Right lobe of liver (tissue), 6 donors: Measurements from ENCODE around the gene MAP2K2. TPM values are rescaled to one million over a fixed set of nuclear protein-coding genes. Genes with fewer than 3 reads are reported as not detected.
"Not testable (repeated sequence)": the region's sequence is repeated elsewhere in the genome, so short reads cannot be mapped to it uniquely, and the experiment has no call there.

ENCODE experiments used
- ATAC-seq, 4 donors: fragments of 200-7000 bp; cut with Tn5 transposase; one replicate each; pipeline ENCODE4 v1.9.1; 2020; ENCODE audit warnings: mild to moderate bottlenecking in 4 of 4, moderate library complexity in 4 of 4
- DNase-seq, 3 donors: peaks; one replicate each; pipeline ENCODE4 v3.0.0-alpha.2; 2020
- H3K27ac ChIP-seq, 3 donors: fragments of 200-600 bp; one replicate each; pipeline ENCODE4 v1.8.0; 2022
- H3K27me3 ChIP-seq, 2 donors: fragments of 200-600 bp; one replicate each; pipeline ENCODE4 v1.8.0; 2022
- H3K36me3 ChIP-seq, 4 donors: fragments of 200-600 bp; sonication (generic) in 1 of 4; one replicate each; pipeline versions ENCODE4 v1.5.1 to v1.8.0; 2017 to 2022; ENCODE audit warnings: control low read depth in 1 of 4
- H3K4me1 ChIP-seq, 4 donors: fragments of 200-600 bp; sonication (generic) in 1 of 4; one replicate each; pipeline versions ENCODE4 v1.5.1 to v1.8.0; 2017 to 2022; ENCODE audit warnings: control low read depth in 1 of 4
- H3K4me3 ChIP-seq, 3 donors: fragments of 200-600 bp; one replicate each; pipeline ENCODE4 v1.8.0; 2022
- H3K9me3 ChIP-seq, 4 donors: fragments of 200-600 bp; sonication (generic) in 1 of 4; one replicate each; pipeline versions ENCODE4 v1.5.1 to v1.8.0; 2017 to 2022; ENCODE audit warnings: control low read depth in 1 of 4
- POLR2A ChIP-seq: fragments of 450-650 bp; IDR thresholded peaks from one replicate; pipeline ENCODE4 v1.6.1; 2017; ENCODE audit warnings: antibody characterized with exemption, mild to moderate bottlenecking
- WGBS: methylation state at CpG from one replicate; pipeline ENCODE4 v1.1.6; 2018; ENCODE audit warnings: low coverage, low lambda C conversion rate; ENCODE audit not compliant: insufficient coverage; ENCODE audit errors: missing lambda C conversion rate; 5-methylcytosine and 5-hydroxymethylcytosine counted together
- intact Hi-C, 2 donors: fragments of 100-400 bp; cut with DNase I; formaldehyde crosslinking; loops; one replicate each; pipeline versions ENCODE4 v1.11.2 to v1.14.1; 2022
- total RNA-seq, 6 experiments: library from RNA; depleted of rRNA in 2 of 6; stranded (reverse); fragments of >200 nt in 2 of 6; fragmentation: NEBNext Ultra II Directional in 3 of 6; extraction: Animal tissue kit (Norgen Biotek cat#: 25700) in 3 of 6; gene quantifications; one replicate each; pipeline versions ENCODE4 v1.1.0 to v1.2.4, GENCODE V29; 2016 to 2023
- TF ChIP-seq, protein P1 (sequence below), 4 donors: fragments of 200-600 bp in 3 of 4; fragments of 450-650 bp in 1 of 4; IDR thresholded peaks; one replicate each; pipeline versions ENCODE4 v1.5.1 to v1.8.0; 2016 to 2022; ENCODE audit warnings: antibody characterized with exemption in 4 of 4, mild to moderate bottlenecking in 2 of 4
- donor health status: DM: no; HTN: yes; CAD: no.
- donor health status: DM: no; HTN: no; CAD: no.
- donor health status: DM: no; HTN: no; CAD: no.
- donor health status: DM: no; HTN: yes; CAD: no.
- donor health status: DM: no; HTN: yes; CAD: no.

The MAP2K2 gene
- total RNA-seq, 6 experiments from 2014 or later: 50.2 to 75.7 (median 59.8) TPM

DNA sequence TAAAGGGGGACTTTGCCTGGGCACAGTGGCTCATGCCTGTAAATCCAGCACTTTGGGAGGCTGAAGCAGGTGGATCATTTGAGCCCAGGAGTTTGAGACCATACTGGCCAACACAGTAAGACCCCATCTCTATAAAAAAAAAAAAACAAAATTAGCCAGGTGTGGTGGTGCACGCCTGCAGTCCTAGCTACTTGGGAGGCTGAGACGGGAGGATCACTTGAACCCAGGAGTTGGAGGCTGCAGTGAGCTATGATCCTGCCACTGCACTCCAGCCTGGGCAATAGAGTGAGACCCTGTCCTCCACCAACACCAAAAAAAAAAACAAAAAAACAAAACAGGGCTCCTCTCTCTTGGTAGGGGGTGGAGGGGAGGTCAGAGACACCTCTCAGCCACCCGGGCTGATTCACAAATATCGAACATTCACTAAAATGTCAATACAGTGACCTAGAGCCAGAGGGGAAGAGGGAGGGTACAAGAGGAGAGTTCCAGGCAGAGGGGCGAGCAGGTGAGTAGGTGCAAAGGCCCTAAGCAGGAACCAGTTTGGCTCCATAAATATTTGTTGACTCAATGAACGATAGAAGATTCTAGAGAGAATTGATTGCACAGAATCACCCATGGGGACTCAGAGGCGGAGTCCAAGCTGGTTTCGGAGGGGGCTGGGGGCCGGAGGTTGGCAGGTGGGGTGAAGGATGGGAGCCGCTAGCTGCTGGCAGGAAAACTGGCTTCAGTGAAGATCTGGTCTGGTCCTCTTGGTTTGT, 28.5 kb upstream of the MAP2K2 start:
- TF ChIP-seq POLR2A: no peak
- TF ChIP-seq, protein P1, sequence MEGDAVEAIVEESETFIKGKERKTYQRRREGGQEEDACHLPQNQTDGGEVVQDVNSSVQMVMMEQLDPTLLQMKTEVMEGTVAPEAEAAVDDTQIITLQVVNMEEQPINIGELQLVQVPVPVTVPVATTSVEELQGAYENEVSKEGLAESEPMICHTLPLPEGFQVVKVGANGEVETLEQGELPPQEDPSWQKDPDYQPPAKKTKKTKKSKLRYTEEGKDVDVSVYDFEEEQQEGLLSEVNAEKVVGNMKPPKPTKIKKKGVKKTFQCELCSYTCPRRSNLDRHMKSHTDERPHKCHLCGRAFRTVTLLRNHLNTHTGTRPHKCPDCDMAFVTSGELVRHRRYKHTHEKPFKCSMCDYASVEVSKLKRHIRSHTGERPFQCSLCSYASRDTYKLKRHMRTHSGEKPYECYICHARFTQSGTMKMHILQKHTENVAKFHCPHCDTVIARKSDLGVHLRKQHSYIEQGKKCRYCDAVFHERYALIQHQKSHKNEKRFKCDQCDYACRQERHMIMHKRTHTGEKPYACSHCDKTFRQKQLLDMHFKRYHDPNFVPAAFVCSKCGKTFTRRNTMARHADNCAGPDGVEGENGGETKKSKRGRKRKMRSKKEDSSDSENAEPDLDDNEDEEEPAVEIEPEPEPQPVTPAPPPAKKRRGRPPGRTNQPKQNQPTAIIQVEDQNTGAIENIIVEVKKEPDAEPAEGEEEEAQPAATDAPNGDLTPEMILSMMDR (IDR thresholded peaks at IDR 0.05): no peak
- intact Hi-C loops: no loop called here
- peaks cover 0 to 62% (median 13%) of the 10 kb centered on the region in 4 donors for H3K4me1 ChIP-seq
- 51% methylated on average over 6 of the region's 10 CpGs for WGBS
- peak overlapping the region; percentile 16 to 82 (median 28) for H3K4me3 ChIP-seq
- ATAC-seq (peak; percentile 7 to 50 (median 32)), DNase-seq (peak in 2 of 3 donors; percentile 69 to 77)
- H3K27ac ChIP-seq: peak overlapping the region; percentile 89 to 96 (median 95)
- H3K36me3 ChIP-seq: peaks cover 0 to 4% (median 2%) of the 10 kb centered on the region in 4 donors
- no peaks in the 10 kb centered on the region for H3K9me3 ChIP-seq
- H3K27me3 ChIP-seq: no peaks in the 10 kb centered on the region

DNA sequence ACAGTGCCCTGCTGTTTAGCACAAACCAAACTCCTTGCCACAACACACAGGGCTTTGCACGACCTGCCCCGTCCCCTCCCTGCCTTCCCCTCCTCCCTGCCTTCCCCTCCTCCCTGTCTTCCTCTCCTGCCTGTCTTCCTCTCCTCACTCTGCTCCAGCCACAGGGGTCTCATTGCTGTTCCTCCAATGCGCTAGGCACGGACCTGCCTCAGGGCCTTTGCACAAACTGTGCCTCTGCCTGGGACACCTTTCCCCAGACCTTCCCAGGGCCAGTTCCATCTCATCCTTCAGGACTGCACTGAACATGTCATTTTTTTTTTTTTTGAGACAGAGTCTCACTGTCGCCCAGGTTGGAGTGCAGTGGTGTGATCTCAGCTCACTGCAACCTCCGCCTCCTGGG, 27.7 kb upstream of the MAP2K2 start:
- no peaks in the 10 kb centered on the region for H3K9me3 ChIP-seq
- ATAC-seq (no peak), DNase-seq (no peak)
- H3K4me1 ChIP-seq: peaks cover 0 to 54% (median 13%) of the 10 kb centered on the region in 4 donors
- no peaks in the 10 kb centered on the region for H3K27me3 ChIP-seq
- H3K36me3 ChIP-seq: no peaks in the 10 kb centered on the region
- no peak overlapping the region for H3K4me3 ChIP-seq
- H3K27ac ChIP-seq: peak overlapping the region in 2 of 3 donors; percentile 95 to 96
- intact Hi-C loops: no loop called here
- 57% methylated on average over 6 of the region's 6 CpGs for WGBS
- TF ChIP-seq, protein P1 (IDR thresholded peaks at IDR 0.05): no peak
- no peak for TF ChIP-seq POLR2A

DNA sequence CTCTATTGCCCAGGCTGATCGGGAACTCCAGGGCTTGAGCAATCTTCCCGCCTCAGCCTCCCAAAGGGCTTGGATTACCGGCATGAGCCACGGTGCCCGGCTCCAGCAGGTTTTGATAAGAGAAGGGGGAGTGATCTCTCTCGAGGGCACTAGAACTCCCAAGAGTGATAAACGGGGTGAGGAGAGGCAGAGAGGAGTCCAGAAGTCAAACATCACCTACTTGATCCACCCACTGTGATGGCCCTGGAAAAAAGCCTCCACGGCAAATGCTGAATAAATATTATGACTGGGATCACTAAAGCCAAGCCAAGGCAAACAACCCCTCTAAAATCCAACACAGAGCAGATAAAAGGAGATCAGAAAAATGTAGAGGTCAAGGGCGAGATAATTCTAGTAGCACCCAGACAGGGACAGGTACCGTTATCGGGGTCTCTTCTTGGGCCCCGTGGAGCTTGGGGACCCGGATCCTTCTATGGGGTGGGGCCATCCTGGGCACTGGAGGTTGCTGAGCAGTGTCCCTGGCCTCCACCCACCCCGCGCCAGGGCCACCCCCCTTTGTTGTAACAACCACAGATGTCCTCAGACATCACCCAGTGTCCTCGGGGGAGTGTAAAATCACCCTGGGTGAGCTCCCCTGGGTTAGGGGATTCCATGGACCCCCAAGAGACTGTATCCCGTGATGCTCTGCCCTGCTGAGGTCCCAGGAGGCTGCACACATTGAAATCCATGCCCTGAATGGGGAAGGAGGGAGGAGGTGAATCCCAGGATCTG, 25.8 kb upstream of the MAP2K2 start:
- H3K4me1 ChIP-seq: peaks cover 0 to 51% (median 18%) of the 10 kb centered on the region in 4 donors
- DNase-seq: peak; percentile 81 to 90 (median 86)
- H3K27ac ChIP-seq: peak overlapping the region; percentile 78 to 96 (median 94)
- WGBS: 19% methylated on average over 11 of the region's 17 CpGs
- no peaks in the 10 kb centered on the region for H3K9me3 ChIP-seq
- H3K36me3 ChIP-seq: no peaks in the 10 kb centered on the region
- intact Hi-C loops: no loop called here
- no peaks in the 10 kb centered on the region for H3K27me3 ChIP-seq
- ATAC-seq: peak; percentile 32 to 63 (median 52)
- TF ChIP-seq, protein P1 (IDR thresholded peaks at IDR 0.05): no peak
- no peak for TF ChIP-seq POLR2A
- H3K4me3 ChIP-seq: no peak overlapping the region

DNA sequence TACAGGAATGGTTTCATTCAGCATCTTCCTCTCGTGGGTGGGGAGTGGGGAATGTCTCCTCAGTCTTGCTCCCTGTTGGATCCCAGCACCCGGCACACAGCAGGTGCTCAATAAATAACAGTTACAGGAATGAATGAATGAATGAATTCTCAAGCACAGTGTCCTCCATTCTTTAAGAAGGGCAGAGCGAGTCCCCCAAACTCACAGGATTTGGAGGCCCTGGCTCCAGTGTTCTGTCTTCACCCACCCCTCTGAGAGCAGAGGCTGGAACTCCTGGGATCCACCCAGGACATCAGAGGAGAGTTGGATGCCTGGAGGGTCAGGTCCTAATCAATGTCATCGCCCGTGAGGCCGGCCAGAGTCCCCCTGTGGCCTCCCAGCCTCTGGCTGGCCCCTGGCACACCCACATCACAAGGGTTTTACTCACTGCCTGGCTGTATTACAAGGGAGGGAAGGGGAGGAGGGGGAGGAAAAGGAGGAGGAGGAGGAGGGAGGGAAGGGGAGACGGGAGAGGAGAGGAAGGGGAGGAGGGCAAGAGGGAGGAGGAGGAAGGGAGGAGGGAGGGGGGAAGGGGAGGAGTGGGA, 20.8 kb upstream of the MAP2K2 start:
- ATAC-seq: peak in 2 of 4 donors; percentile 2 to 35
- TF ChIP-seq POLR2A: no peak
- TF ChIP-seq, protein P1 (IDR thresholded peaks at IDR 0.05): no peak
- DNase-seq: peak in 1 of 3 donors; percentile 74
- no peaks in the 10 kb centered on the region for H3K9me3 ChIP-seq
- peaks cover 0 to 47% (median 23%) of the 10 kb centered on the region in 4 donors for H3K4me1 ChIP-seq
- no peak overlapping the region for H3K4me3 ChIP-seq
- H3K36me3 ChIP-seq: no peaks in the 10 kb centered on the region
- WGBS: 31% methylated on average over 6 of the region's 7 CpGs
- intact Hi-C loops: no loop called here
- H3K27ac ChIP-seq: no peak overlapping the region
- H3K27me3 ChIP-seq: no peaks in the 10 kb centered on the region

DNA sequence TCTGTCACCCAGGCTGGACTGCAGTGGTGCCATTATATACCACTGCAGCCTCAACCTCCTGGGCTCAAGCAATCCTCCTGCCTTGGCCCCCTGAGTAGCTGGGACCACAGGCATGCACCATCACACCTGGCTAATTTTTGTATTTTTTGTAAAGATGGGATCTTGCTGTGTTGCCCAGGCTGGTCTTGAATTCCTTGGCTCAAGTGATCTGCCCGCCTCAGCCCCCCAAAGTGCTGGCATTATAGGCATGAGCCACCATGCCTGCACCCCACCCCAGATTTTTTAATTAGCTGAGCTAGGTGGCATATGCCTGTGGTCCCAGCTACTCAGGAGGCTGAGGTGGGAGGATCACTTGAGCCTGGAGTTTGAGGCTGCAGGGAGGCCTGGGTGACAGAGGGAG, 19.0 kb upstream of the MAP2K2 start:
- intact Hi-C loops, H3K9me3 ChIP-seq, ATAC-seq, H3K4me3 ChIP-seq, H3K36me3 ChIP-seq, DNase-seq, H3K27ac ChIP-seq, H3K27me3 ChIP-seq: not testable (repeated sequence)
- H3K4me1 ChIP-seq: peaks cover 0 to 37% (median 18%) of the 10 kb centered on the region in 4 donors
- no CpG with 5 or more reads among the region's 1 CpG for WGBS
